Activated naive CD4-positive, alpha-beta T cell treated with anti-CD3 and anti-CD28 coated beads, Interleukin-2, amount 50 U/mL, for 16 hours (primary cell): ENCODE results near the gene MNT.

Experiments
- DNase-seq: peaks from one replicate; pipeline ENCODE4 v3.0.0-alpha.2; 2020

Gene MNT

GRCh38 chr17:2380226-2380922 lies 20.5 kb downstream of the MNT start:
- no peak for DNase-seq

GRCh38 chr17:2379489-2380225 lies 21.2 kb downstream of the MNT start:
- no peak for DNase-seq

- DNase-seq: no peak
These were observed 22.0 kb downstream of the MNT start for GRCh38 chr17:2378905-2379304.

- no peak for DNase-seq
These were observed 23.2 kb downstream of the MNT start for GRCh38 chr17:2377659-2378058.

- DNase-seq: no peak
These were observed 24.8 kb downstream of the MNT start for GRCh38 chr17:2376107-2376506.

- DNase-seq: no peak
These were observed 25.5 kb downstream of the MNT start for GRCh38 chr17:2375406-2375805.

- DNase-seq: no peak
These were observed 26.1 kb downstream of the MNT start for GRCh38 chr17:2374549-2375285.

GRCh38 chr17:2373179-2373578 lies 27.7 kb downstream of the MNT start:
- DNase-seq: no peak

- no peak for DNase-seq
These were observed 28.2 kb downstream of the MNT start for GRCh38 chr17:2372681-2373080.

GRCh38 chr17:2372180-2372579 lies 28.7 kb downstream of the MNT start:
- no peak for DNase-seq

GRCh38 chr17:2371183-2372130 lies 29.4 kb downstream of the MNT start:
- no peak for DNase-seq

- no peak for DNase-seq
These were observed 30.7 kb downstream of the MNT start for GRCh38 chr17:2370211-2370589.

- DNase-seq: no peak
These were observed 31.2 kb downstream of the MNT start for GRCh38 chr17:2369551-2370210.

- no peak for DNase-seq
These were observed 31.8 kb downstream of the MNT start for GRCh38 chr17:2369039-2369438.

- DNase-seq: no peak
These were observed 32.5 kb downstream of the MNT start for GRCh38 chr17:2368359-2368758.

- DNase-seq: no peak
These were observed 33.9 kb downstream of the MNT start for GRCh38 chr17:2366747-2367494.

GRCh38 chr17:2365132-2365531 lies 35.7 kb downstream of the MNT start:
- DNase-seq: no peak

GRCh38 chr17:2364763-2365116 lies 36.1 kb downstream of the MNT start:
- DNase-seq: no peak

- DNase-seq: no peak
These were observed 36.8 kb downstream of the MNT start for GRCh38 chr17:2363851-2364762.

- DNase-seq: no peak
These were observed 37.5 kb downstream of the MNT start for GRCh38 chr17:2363318-2363717.
